C4-2B (cell line): Measurements from ENCODE around the gene NPHP4.

Source experiments
- CTCF ChIP-seq: fragments of 450-650 bp; conservative IDR thresholded peaks from 2 replicates; pipeline ENCODE4 v1.5.1; 2017; ENCODE audit warnings: mild to moderate bottlenecking
- ZFX ChIP-seq: fragments of 450-650 bp; IDR thresholded peaks from 2 replicates; pipeline ENCODE4 v1.6.1; 2017

GRCh38 chr1:5991381-5992025 is 722 bp downstream of the NPHP4 start:
- no peak for TF ChIP-seq CTCF
- 0 out of 2 replicates have a peak, but pooled peaks have one; percentile 24 for TF ChIP-seq ZFX
